Tongue (tissue), 2 donors: ENCODE data around the gene CST9. TPM values are rescaled to one million over a fixed set of nuclear protein-coding genes. Genes with fewer than 3 reads are reported as not detected.
A peak's percentile ranks its signal among the peaks of the same experiment; 100 is the strongest.
"Not testable (repeated sequence)": the region's sequence is repeated elsewhere in the genome, so short reads cannot be mapped to it uniquely, and the experiment has no call there.

Experiments used
- DNase-seq: peaks from one replicate; pipeline ENCODE4 v3.0.0-alpha.2; 2015
- total RNA-seq: library from RNA; depleted of rRNA; stranded (reverse); fragments of >200 nt; gene quantifications from one replicate; pipeline ENCODE4 v1.2.3, GENCODE V29; 2014

Gene CST9
- total RNA-seq, 1 donor from 2014 or later, result not detected

GRCh38 chr20:23637282-23638221, 31.8 kb upstream of the CST9 start, which contains the start of gene CST3:
Gene CST3, minus strand, starts transcription at chr20:23637955. Its CDS starts 93 bp downstream, at chr20:23637862.
- DNase-seq, result peak; percentile 89

GRCh38 chr20:23636908-23637281, 31.2 kb upstream of the CST9 start:
- no peak for DNase-seq

GRCh38 chr20:23636182-23636907, 30.6 kb upstream of the CST9 start:
- DNase-seq, result no peak

DNA sequence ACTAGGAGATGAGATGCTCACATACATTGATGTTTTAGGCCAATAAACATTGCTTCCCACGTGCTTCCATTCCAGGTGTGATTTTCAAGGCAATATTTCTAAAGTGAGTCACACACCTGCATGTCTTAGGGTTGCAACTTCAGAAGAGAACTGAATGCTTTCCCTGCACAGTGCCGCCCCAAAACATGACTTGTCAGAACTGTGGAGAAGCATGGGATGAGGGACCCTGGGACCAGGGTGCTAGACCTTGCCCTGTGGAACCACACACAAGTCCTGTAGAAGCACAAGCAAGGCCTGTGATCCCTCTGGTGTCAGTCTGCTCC, 30.0 kb upstream of the CST9 start:
- not testable (repeated sequence) for DNase-seq

DNA sequence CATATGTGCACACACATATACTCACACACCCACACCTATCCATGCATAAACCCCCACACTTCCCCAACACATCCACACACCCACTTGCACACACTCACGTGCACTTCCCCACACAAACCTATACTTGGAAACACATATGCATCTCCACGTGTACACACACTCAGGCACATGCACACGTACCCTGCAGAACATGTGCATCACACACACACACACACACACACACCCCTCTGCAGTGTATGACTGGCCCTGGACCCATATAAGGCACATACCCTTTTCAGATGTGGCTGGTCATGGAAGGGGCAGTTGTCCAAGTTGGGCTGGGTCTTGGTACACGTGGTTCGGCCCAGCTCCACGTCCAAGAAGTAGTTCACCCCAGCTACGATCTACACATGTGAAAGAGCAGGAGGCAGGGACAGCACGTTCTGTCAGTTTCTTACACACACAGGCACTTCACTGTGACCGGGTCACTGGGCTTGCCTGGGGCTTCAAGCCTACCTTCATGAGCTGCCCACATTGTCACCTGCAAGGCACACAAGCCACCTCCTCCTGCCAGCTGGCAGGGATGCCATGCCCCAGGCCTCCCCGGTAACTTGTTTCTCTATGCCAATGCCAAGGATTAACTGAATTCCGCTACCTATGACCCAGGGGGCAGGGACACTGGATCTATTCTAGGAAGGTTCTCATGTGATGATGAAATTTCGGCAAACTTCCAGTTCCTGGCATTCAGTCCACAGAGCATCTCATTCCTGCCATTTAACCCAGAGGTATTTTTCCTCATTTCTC, 29.5 kb upstream of the CST9 start:
- DNase-seq, result no peak

DNA sequence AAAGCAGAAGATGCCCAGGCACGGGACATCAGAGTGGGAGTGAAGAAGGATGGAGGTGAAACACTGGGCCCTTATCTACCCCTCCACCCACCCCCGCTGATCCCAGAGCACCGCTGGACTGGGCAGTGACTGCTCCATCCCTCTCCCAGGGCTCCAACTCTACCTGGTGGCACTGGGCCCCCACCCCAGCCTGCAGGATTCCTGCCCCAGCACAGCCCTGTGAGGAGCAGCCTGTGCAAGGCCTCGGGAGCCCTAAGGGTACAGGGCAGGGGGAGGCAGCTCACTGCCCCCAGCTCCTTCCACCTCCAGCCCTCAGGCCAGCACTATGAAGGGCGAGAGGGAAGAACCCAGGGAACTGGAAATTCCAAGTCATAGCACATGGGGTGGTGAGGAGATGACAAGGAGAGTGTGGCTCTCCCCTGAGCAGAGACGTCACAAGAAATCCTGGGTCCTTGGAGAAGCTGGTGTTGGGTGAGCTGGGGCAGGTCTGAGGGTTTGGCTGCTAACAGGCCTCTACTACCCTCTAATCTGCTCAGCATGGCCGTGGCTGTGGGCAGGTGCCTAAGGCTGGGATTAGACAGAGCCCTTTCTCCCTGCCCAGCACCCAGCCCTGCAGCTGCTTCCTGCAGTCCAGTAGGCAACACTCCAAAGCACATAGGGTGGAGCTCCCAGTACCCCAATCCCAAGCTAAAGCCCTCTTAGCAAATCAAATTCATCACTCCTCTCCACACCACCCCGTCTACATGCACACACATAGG, 28.5 kb upstream of the CST9 start:
- DNase-seq, result no peak

DNA sequence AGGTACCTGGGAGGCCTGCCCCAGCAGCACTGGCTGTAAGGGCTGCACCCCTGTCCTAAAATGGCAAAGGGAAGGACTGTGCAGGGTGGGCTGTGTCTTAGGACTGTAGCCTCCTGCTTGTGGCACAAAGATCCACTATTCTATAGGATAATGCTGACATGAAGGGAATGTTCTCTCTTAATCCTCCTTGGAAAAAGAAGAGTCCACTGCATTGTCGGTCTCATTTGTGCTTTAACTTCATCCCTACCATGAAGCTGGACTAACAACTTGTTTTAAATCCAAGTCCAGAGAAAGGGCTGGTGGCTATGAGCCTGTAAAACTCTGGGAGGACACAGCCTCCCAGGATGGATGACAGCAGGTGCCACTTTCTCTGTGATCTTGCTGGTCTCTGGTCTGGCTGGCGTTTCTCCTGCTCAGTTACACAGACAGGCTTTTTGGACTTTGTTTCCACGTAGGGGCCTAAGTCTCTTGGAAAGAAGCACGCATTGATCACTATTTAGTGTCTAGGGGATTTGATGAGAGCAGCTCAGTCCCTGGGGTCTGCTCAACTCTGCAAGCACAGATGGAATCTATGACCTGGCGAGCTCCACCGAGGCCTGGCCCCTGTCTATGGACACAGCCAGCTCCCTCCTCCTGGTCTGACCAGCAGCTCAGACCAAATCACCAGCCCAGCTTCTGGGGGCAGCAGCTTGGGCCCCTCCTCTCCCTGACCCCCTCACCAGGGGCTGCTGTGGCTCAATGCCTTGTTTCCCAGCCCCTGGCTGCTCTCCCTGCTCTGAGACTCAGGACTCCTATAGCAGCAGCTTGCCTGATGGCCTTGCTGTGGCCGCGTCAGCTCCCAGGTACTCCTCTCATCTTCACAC, 27.2 kb upstream of the CST9 start:
- peak; percentile 46 for DNase-seq

GRCh38 chr20:23631981-23632710, 26.4 kb upstream of the CST9 start:
- DNase-seq, result no peak

GRCh38 chr20:23631226-23631822, 25.6 kb upstream of the CST9 start:
- no peak for DNase-seq

- DNase-seq, result no peak
Measured at GRCh38 chr20:23630392-23630849, 24.7 kb upstream of the CST9 start.

DNA sequence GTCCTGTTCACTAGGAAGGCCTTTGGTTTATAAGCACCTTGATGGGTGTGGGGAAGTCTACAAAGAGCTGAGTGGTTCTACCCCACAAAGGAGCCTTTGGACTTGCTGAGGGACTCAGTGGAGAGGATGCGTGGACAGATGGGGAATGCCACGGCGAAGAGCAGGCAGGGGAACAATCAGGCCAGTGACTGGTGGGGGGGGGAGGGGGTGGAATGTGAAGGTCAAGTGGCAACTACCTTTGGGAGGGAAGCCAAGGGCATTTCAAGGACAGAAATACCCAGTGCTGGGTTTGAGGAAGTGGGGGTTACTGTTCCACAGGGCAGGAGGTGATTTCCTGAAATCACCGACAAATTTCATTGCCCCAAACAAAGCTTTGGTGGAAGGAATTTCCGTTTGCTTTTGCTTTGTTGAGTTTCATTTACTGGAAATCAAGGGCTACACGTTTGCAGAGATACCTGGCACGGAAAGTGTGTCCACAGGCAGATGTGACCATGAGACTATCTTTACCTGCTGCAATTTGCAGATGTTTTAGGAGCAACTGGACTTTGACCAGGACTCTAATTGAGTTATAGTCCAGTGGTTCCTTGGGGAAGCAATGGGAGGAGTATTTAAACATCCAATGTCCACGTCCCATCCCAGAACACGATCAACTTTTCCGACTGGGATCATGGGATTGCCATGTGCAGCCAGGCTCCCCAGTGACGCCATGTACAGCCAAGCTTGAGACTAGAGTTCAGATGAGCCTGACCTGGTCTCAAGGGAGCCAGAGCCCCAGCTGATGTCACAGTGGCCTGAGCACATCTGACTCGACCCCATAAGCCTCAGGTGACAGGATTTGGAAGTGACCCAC, 24.1 kb upstream of the CST9 start:
- DNase-seq, result no peak

DNA sequence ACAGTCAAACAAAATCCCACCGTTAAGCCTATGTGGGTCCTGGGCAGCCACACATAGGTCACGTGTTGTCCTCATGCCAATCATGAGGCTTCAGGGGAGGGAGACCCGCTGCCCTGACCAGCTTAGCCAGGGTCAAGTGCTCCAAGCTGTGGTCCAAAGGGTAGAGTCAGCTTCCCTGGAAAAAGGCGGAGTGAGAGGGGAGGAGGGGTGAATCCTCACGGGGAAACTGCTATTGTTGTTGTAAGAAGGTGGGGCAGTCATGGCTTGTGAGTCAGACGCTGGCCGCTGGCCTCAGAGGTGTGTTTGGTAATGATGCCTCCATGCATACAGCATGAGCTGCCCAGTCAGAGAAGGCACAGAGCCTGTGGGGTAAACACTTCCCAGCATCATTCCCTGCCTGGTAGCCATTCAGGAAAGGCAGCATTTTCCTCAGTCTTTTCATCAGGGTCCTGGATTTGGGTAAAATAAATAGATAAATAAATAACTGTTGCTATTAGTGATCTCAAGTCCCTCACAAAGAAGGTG, 23.4 kb upstream of the CST9 start:
- DNase-seq, result no peak

DNA sequence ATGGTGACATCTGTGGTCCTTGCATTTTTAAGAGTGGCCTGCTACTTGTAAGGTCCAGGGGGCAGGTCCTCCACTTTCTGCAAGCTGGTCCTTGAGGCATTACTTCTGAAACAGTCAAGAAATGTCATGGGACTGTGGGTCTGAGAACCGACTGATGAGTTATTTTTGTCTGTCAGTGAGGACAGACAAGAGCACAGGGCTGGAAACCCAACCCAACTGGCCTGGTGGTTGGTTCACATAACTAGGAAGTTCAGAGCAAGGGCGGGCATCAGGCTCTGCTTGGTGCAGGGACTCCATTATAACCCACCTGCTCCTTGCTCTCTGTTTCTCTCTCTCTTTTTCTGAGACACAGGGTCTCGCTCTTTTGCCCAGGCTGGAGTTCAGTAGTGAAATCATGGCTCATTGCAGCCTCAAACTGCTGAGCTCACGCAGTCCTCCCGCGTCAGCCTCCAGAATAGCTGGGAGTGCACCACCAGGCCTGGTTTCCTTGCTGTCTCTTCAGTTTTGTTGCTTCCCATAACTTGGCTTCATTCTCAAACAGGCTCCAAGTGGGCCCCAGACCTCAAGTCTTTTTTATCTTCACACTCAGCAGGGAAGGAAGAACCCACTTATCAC, 22.8 kb upstream of the CST9 start:
- DNase-seq, result no peak

GRCh38 chr20:23627501-23627900, 21.8 kb upstream of the CST9 start:
- no peak for DNase-seq

- no peak for DNase-seq
Measured at GRCh38 chr20:23626040-23626620, 20.4 kb upstream of the CST9 start.

DNA sequence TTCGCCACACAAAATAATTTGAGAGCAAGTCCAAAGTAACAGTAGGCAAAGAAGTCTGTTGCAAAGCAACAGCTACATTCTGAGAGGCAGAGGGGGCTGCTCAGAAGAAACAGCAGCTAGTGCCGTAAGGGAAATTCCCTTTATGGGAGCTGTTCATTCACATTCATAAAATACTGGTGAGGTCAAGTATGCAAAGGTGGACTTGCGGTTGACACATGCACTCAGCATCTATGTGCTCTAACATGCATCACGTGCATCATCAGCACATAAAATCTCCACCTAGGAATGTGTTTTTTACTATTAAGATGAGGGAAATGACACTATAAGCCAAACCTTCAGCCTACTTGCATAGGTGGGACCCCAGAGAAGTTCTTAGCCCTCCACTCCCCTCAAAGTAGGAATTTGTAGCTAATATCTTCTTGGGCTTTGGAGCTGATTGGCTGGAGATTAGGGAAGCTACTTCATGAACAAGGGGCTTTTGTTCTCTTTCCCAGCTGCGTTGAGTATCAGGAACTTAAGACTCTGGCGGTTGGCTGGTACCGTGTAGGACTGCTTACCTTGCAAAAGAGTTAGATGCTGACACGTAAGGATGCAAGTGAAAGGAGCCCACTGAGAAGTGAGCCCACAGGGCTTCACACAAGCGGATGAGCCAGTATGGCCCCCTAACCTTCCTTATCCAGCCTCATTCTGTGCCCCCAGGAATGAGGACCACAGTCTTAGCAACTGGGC, 19.7 kb upstream of the CST9 start:
- DNase-seq, result no peak

- no peak for DNase-seq
Measured at GRCh38 chr20:23624324-23624691, 18.6 kb upstream of the CST9 start.
